ENCODE results near the gene ZNF804B.

Gene ZNF804B

DNA sequence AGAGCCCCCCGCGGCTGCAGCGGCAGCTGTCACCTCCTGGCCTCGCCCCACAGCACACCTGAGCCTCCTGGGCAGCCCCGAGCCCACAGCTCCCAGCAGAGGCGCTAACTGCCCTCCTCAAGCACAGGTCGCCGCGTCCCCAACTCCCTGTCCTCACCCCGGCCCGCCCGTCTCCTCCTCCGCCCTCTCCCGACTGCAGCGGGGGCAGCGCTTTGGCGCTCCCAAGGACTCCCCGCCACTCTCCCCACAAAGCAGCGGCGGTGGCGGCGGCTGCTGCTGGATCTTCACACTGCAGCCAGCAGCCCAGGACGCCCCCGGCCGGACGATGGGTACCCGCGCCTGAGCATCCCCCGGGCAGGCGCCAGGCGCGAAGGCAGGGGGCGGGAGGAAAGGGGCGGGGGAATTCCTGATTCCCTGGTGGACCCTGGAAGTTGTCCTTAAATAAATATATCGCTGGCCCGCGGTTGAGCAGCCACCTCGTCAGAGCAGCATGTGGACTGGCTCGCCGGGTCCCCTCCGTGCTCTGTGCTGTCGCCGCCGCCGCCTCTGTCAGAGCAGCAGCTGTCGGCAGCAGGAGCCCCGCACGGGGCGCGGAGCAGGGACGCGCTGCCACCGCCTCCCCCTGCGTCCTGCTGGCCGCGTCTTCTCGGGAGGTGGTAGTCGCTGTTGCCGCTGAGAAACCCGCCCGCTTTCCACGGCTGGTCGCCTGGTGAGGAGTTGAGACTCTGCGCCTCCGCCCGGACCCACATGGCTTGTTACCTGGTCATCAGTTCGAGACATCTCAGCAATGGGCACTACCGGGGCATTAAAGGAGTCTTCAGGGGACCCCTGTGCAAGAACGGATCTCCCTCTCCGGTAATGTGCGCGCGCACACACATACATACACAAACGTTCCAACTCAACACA lies at the start of gene ZNF804B:
Gene ZNF804B, plus strand, starts transcription at position 471 of the 906 bp plus-strand sequence. Its CDS starts 277 bp downstream, at position 748.
- peaks cover 2 to 18% (median 15%) of the 10 kb centered on the region in 5 donors for H3K4me1 ChIP-seq (ENCODE audit: control insufficient read depth in 5 of 5, insufficient read depth in 5 of 5, low read length in 5 of 5)
- H3K27ac ChIP-seq (ENCODE audit: low read depth, low read length), result no peak within 1 kb of the TSS
- no peaks in the 10 kb centered on the region for H3K36me3 ChIP-seq (ENCODE audit: control insufficient read depth in 5 of 5, insufficient read depth in 5 of 5, low read length in 5 of 5)
- no peaks in the 10 kb centered on the region for H3K9me3 ChIP-seq (ENCODE audit: control insufficient read depth in 5 of 5, low read length in 5 of 5)
- peaks cover 14 to 32% (median 25%) of the 10 kb centered on the region in 5 donors for H3K27me3 ChIP-seq (ENCODE audit: control insufficient read depth in 5 of 5, insufficient read depth in 4 of 5, low read length in 5 of 5)
- peak within 1 kb of the TSS; percentile 44 to 67 (median 54) for H3K4me3 ChIP-seq (ENCODE audit: low read depth in 1 of 5, low read length in 5 of 5)
- no peak within 1 kb of the TSS for H3K9ac ChIP-seq (ENCODE audit: low read length in 5 of 5)

DNA sequence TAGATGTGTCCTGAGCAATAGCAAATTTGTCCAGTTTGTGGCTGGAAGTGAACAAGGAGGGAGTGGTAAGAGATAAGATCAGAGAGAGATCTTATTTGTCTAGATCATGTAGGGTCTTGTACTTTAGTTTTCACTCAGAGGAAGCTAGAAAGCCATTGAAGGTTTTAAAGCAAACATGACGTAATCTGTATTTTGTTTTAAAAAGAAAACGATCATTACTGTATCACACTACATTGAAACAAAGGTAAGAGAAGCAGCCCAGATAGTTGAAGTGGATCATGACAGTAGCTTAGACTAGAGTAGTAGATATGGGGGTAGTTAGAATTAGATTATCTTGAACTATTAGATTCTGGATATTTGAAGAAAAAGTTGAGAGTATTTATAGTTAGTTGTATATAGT lies 23.6 kb upstream of the ZNF804B start:
- H3K27ac ChIP-seq (ENCODE audit: low read depth, low read length), result no peak overlapping the region
- no peaks in the 10 kb centered on the region for H3K27me3 ChIP-seq (ENCODE audit: control insufficient read depth in 5 of 5, insufficient read depth in 4 of 5, low read length in 5 of 5)
- H3K36me3 ChIP-seq (ENCODE audit: control insufficient read depth in 5 of 5, insufficient read depth in 5 of 5, low read length in 5 of 5), result no peaks in the 10 kb centered on the region
- no peak overlapping the region for H3K4me3 ChIP-seq (ENCODE audit: low read depth in 1 of 5, low read length in 5 of 5)
- no peak overlapping the region for H3K9ac ChIP-seq (ENCODE audit: low read length in 5 of 5)
- no peaks in the 10 kb centered on the region for H3K9me3 ChIP-seq (ENCODE audit: control insufficient read depth in 5 of 5, low read length in 5 of 5)
- no peaks in the 10 kb centered on the region for H3K4me1 ChIP-seq (ENCODE audit: control insufficient read depth in 5 of 5, insufficient read depth in 5 of 5, low read length in 5 of 5)

DNA sequence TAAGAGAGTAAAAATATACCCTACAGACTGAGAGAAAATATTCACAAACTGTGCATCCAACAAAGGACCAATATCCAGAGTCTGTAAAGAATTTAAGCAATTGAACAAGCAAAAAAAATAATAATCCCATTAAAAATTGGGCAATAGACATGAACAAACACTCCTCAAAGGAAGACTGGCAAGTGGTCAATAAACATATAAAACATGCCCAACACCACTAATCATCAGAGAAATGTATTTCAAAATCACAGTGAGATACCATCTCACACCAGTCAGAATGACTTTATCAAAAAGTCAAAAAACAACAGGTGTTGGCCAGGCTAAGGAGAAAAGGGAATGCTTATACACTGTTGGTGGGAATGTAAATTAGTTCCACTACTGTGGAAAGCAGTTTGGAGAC lies 21.9 kb upstream of the ZNF804B start:
- no peak overlapping the region for H3K27ac ChIP-seq (ENCODE audit: low read depth, low read length)
- H3K9ac ChIP-seq (ENCODE audit: low read length in 5 of 5), result no peak overlapping the region
- H3K4me3 ChIP-seq (ENCODE audit: low read depth in 1 of 5, low read length in 5 of 5), result no peak overlapping the region
- no peaks in the 10 kb centered on the region for H3K27me3 ChIP-seq (ENCODE audit: control insufficient read depth in 5 of 5, insufficient read depth in 4 of 5, low read length in 5 of 5)
- no peaks in the 10 kb centered on the region for H3K4me1 ChIP-seq (ENCODE audit: control insufficient read depth in 5 of 5, insufficient read depth in 5 of 5, low read length in 5 of 5)
- no peaks in the 10 kb centered on the region for H3K9me3 ChIP-seq (ENCODE audit: control insufficient read depth in 5 of 5, low read length in 5 of 5)
- no peaks in the 10 kb centered on the region for H3K36me3 ChIP-seq (ENCODE audit: control insufficient read depth in 5 of 5, insufficient read depth in 5 of 5, low read length in 5 of 5)

DNA sequence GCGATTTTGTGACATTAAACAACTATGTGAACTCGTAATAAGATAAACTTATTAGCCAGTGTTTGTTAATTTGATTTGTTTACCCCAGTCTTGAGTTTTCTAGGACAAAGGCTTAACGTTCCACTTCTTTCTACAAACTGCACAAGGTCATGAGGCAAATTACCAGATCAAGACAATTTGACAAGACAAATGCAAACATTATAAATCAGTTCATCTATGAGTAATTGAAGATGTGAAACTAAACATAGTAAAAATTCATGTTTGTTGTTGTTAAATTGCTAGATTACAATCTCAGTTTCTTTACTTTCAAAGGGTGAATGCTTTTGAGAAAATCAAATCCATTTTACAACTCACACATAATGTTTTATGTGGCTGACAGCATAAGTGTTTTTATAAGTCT lies 13.4 kb upstream of the ZNF804B start:
- no peak overlapping the region for H3K27ac ChIP-seq (ENCODE audit: low read depth, low read length)
- no peaks in the 10 kb centered on the region for H3K36me3 ChIP-seq (ENCODE audit: control insufficient read depth in 5 of 5, insufficient read depth in 5 of 5, low read length in 5 of 5)
- no peaks in the 10 kb centered on the region for H3K27me3 ChIP-seq (ENCODE audit: control insufficient read depth in 5 of 5, insufficient read depth in 4 of 5, low read length in 5 of 5)
- no peak overlapping the region for H3K9ac ChIP-seq (ENCODE audit: low read length in 5 of 5)
- H3K9me3 ChIP-seq (ENCODE audit: control insufficient read depth in 5 of 5, low read length in 5 of 5), result no peaks in the 10 kb centered on the region
- H3K4me3 ChIP-seq (ENCODE audit: low read depth in 1 of 5, low read length in 5 of 5), result no peak overlapping the region
- no peaks in the 10 kb centered on the region for H3K4me1 ChIP-seq (ENCODE audit: control insufficient read depth in 5 of 5, insufficient read depth in 5 of 5, low read length in 5 of 5)

DNA sequence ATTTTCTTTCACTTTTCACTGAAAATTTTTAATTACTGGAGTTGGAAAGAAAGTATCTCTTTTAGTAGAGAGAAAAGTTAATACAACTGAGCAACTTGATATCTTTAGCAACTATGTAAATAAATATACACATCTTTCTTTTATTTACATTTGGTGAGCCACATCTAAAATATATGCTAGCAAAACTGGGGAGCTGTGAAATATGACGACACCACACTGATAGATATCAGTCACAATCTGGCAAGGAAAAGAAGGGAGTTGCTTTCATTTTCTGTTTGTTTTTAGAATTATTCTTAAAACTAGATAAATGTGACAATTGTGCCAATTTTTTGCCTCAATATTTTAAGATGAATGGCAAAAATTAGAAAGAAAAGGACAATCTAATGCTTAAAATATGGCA lies 2.7 kb upstream of the ZNF804B start:
- Histone ChIP-seq H3K4me3 (ENCODE audit: low read depth in 1 of 5, low read length in 5 of 5) (no peak overlapping the region), H3K9me3 (ENCODE audit: control insufficient read depth in 5 of 5, low read length in 5 of 5) (no peaks in the 10 kb centered on the region), H3K9ac (ENCODE audit: low read length in 5 of 5) (no peak overlapping the region), H3K4me1 (ENCODE audit: control insufficient read depth in 5 of 5, insufficient read depth in 5 of 5, low read length in 5 of 5) (peaks cover 2 to 18% (median 15%) of the 10 kb centered on the region in 5 donors), H3K36me3 (ENCODE audit: control insufficient read depth in 5 of 5, insufficient read depth in 5 of 5, low read length in 5 of 5) (no peaks in the 10 kb centered on the region), H3K27ac (ENCODE audit: low read depth, low read length) (no peak overlapping the region), H3K27me3 (ENCODE audit: control insufficient read depth in 5 of 5, insufficient read depth in 4 of 5, low read length in 5 of 5) (peaks cover 14 to 28% (median 25%) of the 10 kb centered on the region in 5 donors)

DNA sequence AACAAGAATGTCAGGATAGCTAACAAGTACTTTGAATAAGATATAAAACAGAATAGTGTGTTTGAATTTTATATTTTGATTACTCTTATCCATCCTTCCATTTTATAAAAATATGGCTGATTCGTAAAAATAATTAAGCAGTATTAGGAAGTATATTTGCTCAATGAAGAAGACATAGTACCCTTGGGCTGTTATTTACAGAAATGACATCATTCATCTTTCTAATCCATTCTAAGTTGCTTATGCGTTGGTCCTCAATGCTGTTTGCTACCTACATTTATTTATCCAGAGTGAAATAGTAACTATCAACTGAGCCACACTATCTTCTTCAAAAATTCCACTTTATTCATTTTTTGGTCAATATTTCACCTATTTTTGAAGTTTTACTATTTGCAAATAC lies 2.1 kb upstream of the ZNF804B start:
- peaks cover 2 to 18% (median 15%) of the 10 kb centered on the region in 5 donors for H3K4me1 ChIP-seq (ENCODE audit: control insufficient read depth in 5 of 5, insufficient read depth in 5 of 5, low read length in 5 of 5)
- H3K27me3 ChIP-seq (ENCODE audit: control insufficient read depth in 5 of 5, insufficient read depth in 4 of 5, low read length in 5 of 5), result peaks cover 14 to 32% (median 25%) of the 10 kb centered on the region in 5 donors
- H3K4me3 ChIP-seq (ENCODE audit: low read depth in 1 of 5, low read length in 5 of 5), result no peak overlapping the region
- no peaks in the 10 kb centered on the region for H3K9me3 ChIP-seq (ENCODE audit: control insufficient read depth in 5 of 5, low read length in 5 of 5)
- no peaks in the 10 kb centered on the region for H3K36me3 ChIP-seq (ENCODE audit: control insufficient read depth in 5 of 5, insufficient read depth in 5 of 5, low read length in 5 of 5)
- no peak overlapping the region for H3K27ac ChIP-seq (ENCODE audit: low read depth, low read length)
- H3K9ac ChIP-seq (ENCODE audit: low read length in 5 of 5), result no peak overlapping the region

DNA sequence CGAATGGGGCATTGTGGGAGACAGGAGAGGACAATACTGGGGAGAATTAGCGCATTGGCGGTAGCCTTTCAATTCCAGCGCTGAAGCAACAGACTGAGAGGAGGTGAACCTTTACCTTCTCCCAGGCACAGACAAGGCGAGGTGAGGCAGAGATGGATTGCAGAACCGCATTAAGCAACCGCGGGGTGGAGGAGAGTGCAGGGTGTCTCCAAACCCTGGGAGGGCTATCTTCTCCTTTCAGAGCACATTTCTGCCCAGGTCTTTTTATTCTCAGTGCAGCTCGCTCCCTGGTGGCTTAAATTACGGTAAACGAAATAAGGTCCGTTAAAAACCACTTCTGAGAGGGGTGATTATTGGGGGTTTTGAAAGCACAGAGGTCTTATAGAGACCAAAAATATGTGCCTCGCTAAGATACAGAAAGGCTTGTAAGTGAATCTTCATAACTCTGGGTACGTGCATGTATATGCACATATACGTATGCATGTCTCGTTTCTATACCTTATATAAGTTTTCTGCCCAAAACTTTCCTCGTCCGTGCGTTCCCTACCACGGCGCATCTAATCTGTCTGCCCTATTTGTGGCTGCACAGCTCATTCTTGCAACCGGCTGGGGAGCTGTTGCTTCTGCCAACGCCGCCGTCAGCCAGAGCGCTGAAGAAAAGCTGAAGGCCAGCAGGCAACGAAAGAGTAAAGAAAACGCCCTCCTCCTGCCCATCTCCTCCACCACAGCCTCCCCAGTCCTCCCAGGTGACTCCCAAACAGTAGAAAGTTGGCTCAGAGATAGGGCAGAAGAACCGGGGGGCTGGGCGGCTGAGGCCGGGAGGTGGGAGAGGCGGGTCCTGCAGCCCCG lies 895 bp upstream of the ZNF804B start:
- Histone ChIP-seq H3K9ac (ENCODE audit: low read length in 5 of 5) (no peak overlapping the region), H3K9me3 (ENCODE audit: control insufficient read depth in 5 of 5, low read length in 5 of 5) (no peaks in the 10 kb centered on the region), H3K4me3 (ENCODE audit: low read depth in 1 of 5, low read length in 5 of 5) (peak overlapping the region; percentile 44 to 67 (median 54)), H3K27me3 (ENCODE audit: control insufficient read depth in 5 of 5, insufficient read depth in 4 of 5, low read length in 5 of 5) (peaks cover 14 to 32% (median 25%) of the 10 kb centered on the region in 5 donors), H3K36me3 (ENCODE audit: control insufficient read depth in 5 of 5, insufficient read depth in 5 of 5, low read length in 5 of 5) (no peaks in the 10 kb centered on the region), H3K4me1 (ENCODE audit: control insufficient read depth in 5 of 5, insufficient read depth in 5 of 5, low read length in 5 of 5) (peaks cover 2 to 18% (median 15%) of the 10 kb centered on the region in 5 donors), H3K27ac (ENCODE audit: low read depth, low read length) (no peak overlapping the region)

DNA sequence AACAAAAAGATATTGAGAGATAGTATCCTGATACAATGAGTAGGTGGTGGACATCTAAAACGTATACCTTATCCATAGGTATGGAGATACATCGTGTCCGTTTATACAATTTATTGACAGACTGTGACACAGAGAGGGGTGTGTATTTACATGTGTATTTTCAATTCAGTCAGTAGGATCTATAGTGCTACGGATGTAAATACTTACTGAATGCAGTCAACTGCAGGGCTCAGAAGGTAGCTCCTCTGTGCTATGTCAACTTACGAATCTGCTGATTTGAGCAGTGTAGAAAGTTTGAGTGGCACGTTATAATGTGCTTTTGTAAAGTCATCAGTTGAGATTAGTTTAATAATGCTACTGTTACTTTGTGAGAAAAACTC lies 626 bp downstream of the ZNF804B start:
- Histone ChIP-seq H3K27me3 (ENCODE audit: control insufficient read depth in 5 of 5, insufficient read depth in 4 of 5, low read length in 5 of 5) (peaks cover 14 to 32% (median 25%) of the 10 kb centered on the region in 5 donors), H3K9me3 (ENCODE audit: control insufficient read depth in 5 of 5, low read length in 5 of 5) (no peaks in the 10 kb centered on the region), H3K9ac (ENCODE audit: low read length in 5 of 5) (no peak overlapping the region), H3K36me3 (ENCODE audit: control insufficient read depth in 5 of 5, insufficient read depth in 5 of 5, low read length in 5 of 5) (no peaks in the 10 kb centered on the region), H3K4me1 (ENCODE audit: control insufficient read depth in 5 of 5, insufficient read depth in 5 of 5, low read length in 5 of 5) (peaks cover 2 to 18% (median 15%) of the 10 kb centered on the region in 5 donors), H3K27ac (ENCODE audit: low read depth, low read length) (no peak overlapping the region), H3K4me3 (ENCODE audit: low read depth in 1 of 5, low read length in 5 of 5) (no peak overlapping the region)

DNA sequence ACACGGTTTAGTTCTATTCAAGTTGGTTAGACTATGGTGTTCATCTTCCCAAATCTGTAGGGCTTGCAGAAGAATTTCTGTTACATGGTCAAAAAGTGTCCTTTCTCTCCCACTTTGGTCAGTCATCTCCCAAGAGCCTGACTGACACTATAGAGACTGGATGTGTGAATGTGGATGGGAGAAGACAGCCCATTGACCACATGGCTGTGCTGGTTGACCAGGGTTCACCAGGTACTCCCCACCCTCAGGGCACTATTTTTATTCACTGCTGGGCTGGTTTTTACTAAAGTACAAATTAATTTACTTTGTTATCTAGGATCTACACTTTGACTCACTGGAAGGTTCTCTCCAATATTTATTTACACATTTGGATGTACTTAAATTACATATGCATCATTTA lies 2.3 kb downstream of the ZNF804B start:
- Histone ChIP-seq H3K4me3 (ENCODE audit: low read depth in 1 of 5, low read length in 5 of 5) (no peak overlapping the region), H3K27ac (ENCODE audit: low read depth, low read length) (no peak overlapping the region), H3K4me1 (ENCODE audit: control insufficient read depth in 5 of 5, insufficient read depth in 5 of 5, low read length in 5 of 5) (peaks cover 2 to 18% (median 15%) of the 10 kb centered on the region in 5 donors), H3K9ac (ENCODE audit: low read length in 5 of 5) (no peak overlapping the region), H3K36me3 (ENCODE audit: control insufficient read depth in 5 of 5, insufficient read depth in 5 of 5, low read length in 5 of 5) (no peaks in the 10 kb centered on the region), H3K27me3 (ENCODE audit: control insufficient read depth in 5 of 5, insufficient read depth in 4 of 5, low read length in 5 of 5) (peaks cover 12 to 32% (median 19%) of the 10 kb centered on the region in 5 donors), H3K9me3 (ENCODE audit: control insufficient read depth in 5 of 5, low read length in 5 of 5) (no peaks in the 10 kb centered on the region)

DNA sequence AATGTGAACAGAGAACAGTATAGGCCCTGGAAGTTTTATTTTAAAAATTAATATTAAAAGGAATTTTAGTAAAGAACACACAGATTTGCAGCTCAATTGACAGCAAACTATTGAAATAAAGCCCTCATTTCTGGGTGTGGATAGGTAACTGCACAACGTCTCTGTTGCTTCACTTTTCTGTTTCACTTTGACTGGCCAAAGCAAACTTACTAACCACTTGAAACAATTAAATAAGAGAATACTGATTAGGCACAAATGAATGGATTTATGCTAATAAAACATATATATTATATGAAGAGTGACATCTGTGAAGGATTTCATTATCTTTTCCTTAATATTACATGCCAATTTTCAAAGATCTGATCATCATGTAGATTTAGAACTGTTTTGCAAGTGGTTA lies 11.9 kb downstream of the ZNF804B start:
- Histone ChIP-seq H3K27me3 (ENCODE audit: control insufficient read depth in 5 of 5, insufficient read depth in 4 of 5, low read length in 5 of 5) (no peaks in the 10 kb centered on the region), H3K4me3 (ENCODE audit: low read depth in 1 of 5, low read length in 5 of 5) (no peak overlapping the region), H3K9me3 (ENCODE audit: control insufficient read depth in 5 of 5, low read length in 5 of 5) (no peaks in the 10 kb centered on the region), H3K36me3 (ENCODE audit: control insufficient read depth in 5 of 5, insufficient read depth in 5 of 5, low read length in 5 of 5) (no peaks in the 10 kb centered on the region), H3K9ac (ENCODE audit: low read length in 5 of 5) (no peak overlapping the region), H3K27ac (ENCODE audit: low read depth, low read length) (no peak overlapping the region), H3K4me1 (ENCODE audit: control insufficient read depth in 5 of 5, insufficient read depth in 5 of 5, low read length in 5 of 5) (peaks cover 0 to 4% (median 0%) of the 10 kb centered on the region in 5 donors)

All from subcutaneous abdominal adipose tissue (tissue), 5 donors.